Hepatocyte (in vitro differentiated cells): ENCODE measurements around the gene TSPAN31.

Source experiments
- EZH2 ChIP-seq: fragments of 200-600 bp; sonication (generic); IDR thresholded peaks from 2 replicates; pipeline ENCODE4 v1.6.1; 2016; ENCODE audit warnings: antibody characterized with exemption, mild to moderate bottlenecking, borderline replicate concordance
- EZH2phosphoT487 ChIP-seq: fragments of 200-600 bp; sonication (generic); IDR thresholded peaks from one replicate; pipeline ENCODE4 v1.6.1; 2018; ENCODE audit warnings: antibody characterized with exemption, mild to moderate bottlenecking, low read depth, moderate library complexity; ENCODE audit not compliant: unreplicated experiment, severe bottlenecking
- TF ChIP-seq, protein P1 (sequence below): fragments of 200-600 bp; sonication (generic); IDR thresholded peaks from 2 replicates; pipeline ENCODE4 v1.5.1; 2016; ENCODE audit warnings: antibody characterized with exemption, mild to moderate bottlenecking; ENCODE audit not compliant: poor library complexity

- TF ChIP-seq, protein P1, sequence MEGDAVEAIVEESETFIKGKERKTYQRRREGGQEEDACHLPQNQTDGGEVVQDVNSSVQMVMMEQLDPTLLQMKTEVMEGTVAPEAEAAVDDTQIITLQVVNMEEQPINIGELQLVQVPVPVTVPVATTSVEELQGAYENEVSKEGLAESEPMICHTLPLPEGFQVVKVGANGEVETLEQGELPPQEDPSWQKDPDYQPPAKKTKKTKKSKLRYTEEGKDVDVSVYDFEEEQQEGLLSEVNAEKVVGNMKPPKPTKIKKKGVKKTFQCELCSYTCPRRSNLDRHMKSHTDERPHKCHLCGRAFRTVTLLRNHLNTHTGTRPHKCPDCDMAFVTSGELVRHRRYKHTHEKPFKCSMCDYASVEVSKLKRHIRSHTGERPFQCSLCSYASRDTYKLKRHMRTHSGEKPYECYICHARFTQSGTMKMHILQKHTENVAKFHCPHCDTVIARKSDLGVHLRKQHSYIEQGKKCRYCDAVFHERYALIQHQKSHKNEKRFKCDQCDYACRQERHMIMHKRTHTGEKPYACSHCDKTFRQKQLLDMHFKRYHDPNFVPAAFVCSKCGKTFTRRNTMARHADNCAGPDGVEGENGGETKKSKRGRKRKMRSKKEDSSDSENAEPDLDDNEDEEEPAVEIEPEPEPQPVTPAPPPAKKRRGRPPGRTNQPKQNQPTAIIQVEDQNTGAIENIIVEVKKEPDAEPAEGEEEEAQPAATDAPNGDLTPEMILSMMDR = no peak
- TF ChIP-seq EZH2 (no peak), EZH2phosphoT487 (no peak)
These were observed 31.4 kb downstream of the TSPAN31 start for GRCh38 chr12:57776247-57776587.
